HG02588 (cell line): Measurements from ENCODE around the gene TMED1.
"Not testable (repeated sequence)": the region's sequence is repeated elsewhere in the genome, so short reads cannot be mapped to it uniquely, and the experiment has no call there.

ENCODE experiments used
- ATAC-seq: cut with Tn5 transposase; IDR thresholded peaks from one replicate; pipeline ENCODE4 v1.9.1; 2021; ENCODE audit warnings: mild to moderate bottlenecking, moderate library complexity; ENCODE audit not compliant: unreplicated experiment

The TMED1 gene

GRCh38 chr19:10835754-10836478, at the start of gene TMED1:
Gene TMED1, minus strand, starts transcription at chr19:10836212. Its CDS starts 21 bp downstream, at chr19:10836191.
- peak; percentile 69 for ATAC-seq

- ATAC-seq = no peak
These were observed 49.5 kb upstream of the TMED1 start for GRCh38 chr19:10885201-10886169.

GRCh38 chr19:10884274-10884673, 48.3 kb upstream of the TMED1 start:
- no peak for ATAC-seq

- no peak for ATAC-seq
These were observed 46.1 kb upstream of the TMED1 start for GRCh38 chr19:10882108-10882457.

- no peak for ATAC-seq
These were observed 45.5 kb upstream of the TMED1 start for GRCh38 chr19:10881403-10882107.

GRCh38 chr19:10878253-10878652, 42.2 kb upstream of the TMED1 start:
- ATAC-seq = no peak

GRCh38 chr19:10877608-10878007, 41.6 kb upstream of the TMED1 start:
- ATAC-seq = not testable (repeated sequence)

- ATAC-seq = peak; percentile 43
These were observed 40.6 kb upstream of the TMED1 start for GRCh38 chr19:10876459-10877240.

- ATAC-seq = no peak
These were observed 38.0 kb upstream of the TMED1 start for GRCh38 chr19:10874024-10874423.

GRCh38 chr19:10872546-10873107, 36.6 kb upstream of the TMED1 start:
- no peak for ATAC-seq

- ATAC-seq = peak; percentile 14
These were observed 35.9 kb upstream of the TMED1 start for GRCh38 chr19:10871711-10872545.

GRCh38 chr19:10870955-10871603, 35.1 kb upstream of the TMED1 start, which contains the start of gene CARM1:
Gene CARM1, plus strand, starts transcription at chr19:10871553. Its CDS starts 150 bp downstream, at chr19:10871703.
- peak; percentile 69 for ATAC-seq

- no peak for ATAC-seq
These were observed 34.5 kb upstream of the TMED1 start for GRCh38 chr19:10870501-10870954.

GRCh38 chr19:10869872-10870311, 33.9 kb upstream of the TMED1 start:
- ATAC-seq = not testable (repeated sequence)

- ATAC-seq = no peak
These were observed 33.0 kb upstream of the TMED1 start for GRCh38 chr19:10868872-10869547.

- no peak for ATAC-seq
These were observed 30.5 kb upstream of the TMED1 start for GRCh38 chr19:10866495-10866894.

GRCh38 chr19:10864538-10864899, 28.5 kb upstream of the TMED1 start:
- ATAC-seq = no peak

- ATAC-seq = no peak
These were observed 27.2 kb upstream of the TMED1 start for GRCh38 chr19:10863107-10863717.
